ENCODE results near the gene MX1.

DNA sequence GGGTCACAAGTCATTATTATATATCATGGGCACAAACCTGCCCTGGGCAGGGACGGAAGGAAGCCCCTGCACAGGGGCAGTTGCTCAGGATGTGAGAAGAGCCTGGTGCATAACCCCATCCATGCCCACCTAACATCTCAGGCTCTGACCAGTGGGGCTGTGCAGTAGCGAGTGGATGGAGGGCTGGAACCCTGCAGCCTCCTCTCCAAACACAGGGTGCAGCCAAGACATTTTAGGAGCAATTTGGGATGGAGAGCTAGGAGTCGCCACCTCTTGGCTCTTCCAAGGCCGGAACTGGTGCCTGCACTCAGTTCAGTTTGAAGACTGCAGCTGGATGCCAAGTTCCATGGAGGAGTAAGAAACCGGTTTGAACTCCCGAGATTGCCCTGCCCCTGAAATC, 2.8 kb downstream of the MX1 start:
- TF ChIP-seq, protein P1, sequence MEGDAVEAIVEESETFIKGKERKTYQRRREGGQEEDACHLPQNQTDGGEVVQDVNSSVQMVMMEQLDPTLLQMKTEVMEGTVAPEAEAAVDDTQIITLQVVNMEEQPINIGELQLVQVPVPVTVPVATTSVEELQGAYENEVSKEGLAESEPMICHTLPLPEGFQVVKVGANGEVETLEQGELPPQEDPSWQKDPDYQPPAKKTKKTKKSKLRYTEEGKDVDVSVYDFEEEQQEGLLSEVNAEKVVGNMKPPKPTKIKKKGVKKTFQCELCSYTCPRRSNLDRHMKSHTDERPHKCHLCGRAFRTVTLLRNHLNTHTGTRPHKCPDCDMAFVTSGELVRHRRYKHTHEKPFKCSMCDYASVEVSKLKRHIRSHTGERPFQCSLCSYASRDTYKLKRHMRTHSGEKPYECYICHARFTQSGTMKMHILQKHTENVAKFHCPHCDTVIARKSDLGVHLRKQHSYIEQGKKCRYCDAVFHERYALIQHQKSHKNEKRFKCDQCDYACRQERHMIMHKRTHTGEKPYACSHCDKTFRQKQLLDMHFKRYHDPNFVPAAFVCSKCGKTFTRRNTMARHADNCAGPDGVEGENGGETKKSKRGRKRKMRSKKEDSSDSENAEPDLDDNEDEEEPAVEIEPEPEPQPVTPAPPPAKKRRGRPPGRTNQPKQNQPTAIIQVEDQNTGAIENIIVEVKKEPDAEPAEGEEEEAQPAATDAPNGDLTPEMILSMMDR (IDR thresholded peaks at IDR 0.05; ENCODE audit: insufficient read depth, low read depth, low read length), result no peak
- TF ChIP-seq EZH2 (IDR thresholded peaks at IDR 0.05; ENCODE audit: insufficient read depth, low read length), result no peak
